Activated CD4-positive, alpha-beta memory T cell treated with anti-CD3 and anti-CD28 coated beads, Interleukin-2, amount 10 ng/mL, durations not matched to agents 7 days and 5 days (primary cell): ENCODE results near the gene TMEM247. TPM values are rescaled to one million over a fixed set of nuclear protein-coding genes. Genes with fewer than 3 reads are reported as not detected.

ENCODE experiments used
- CTCF ChIA-PET: fragments of 350-600 bp; sonication (Branson Sonifier 250); formaldehyde crosslinking; loops from one replicate; lab custom pipeline; 2021; ENCODE audit warnings: antibody characterized with exemption, inconsistent platforms; lab: Charles Lee
- POLR2A ChIA-PET: fragments of 350-600 bp; sonication (Branson Sonifier 250); formaldehyde crosslinking; loops from one replicate; lab custom pipeline; 2021; ENCODE audit warnings: antibody characterized with exemption; lab: Charles Lee
- DNase-seq: peaks from one replicate; pipeline ENCODE4 v3.0.0-alpha.2; 2020
- H3K27ac Mint-ChIP-seq: one replicate; pipeline ENCODE4 v1.8.0; 2021; ENCODE audit warnings: mild to moderate bottlenecking, mixed read lengths
- H3K27me3 Mint-ChIP-seq: one replicate; pipeline ENCODE4 v1.8.0; 2021; ENCODE audit warnings: mixed read lengths
- H3K36me3 Mint-ChIP-seq: one replicate; pipeline ENCODE4 v1.8.0; 2021; ENCODE audit warnings: low read depth, mixed read lengths
- H3K4me1 Mint-ChIP-seq: one replicate; pipeline ENCODE4 v1.8.0; 2021; ENCODE audit warnings: mixed read lengths
- H3K4me3 Mint-ChIP-seq: one replicate; pipeline ENCODE4 v1.8.0; 2021; ENCODE audit warnings: mild to moderate bottlenecking, mixed read lengths
- H3K9me3 Mint-ChIP-seq: one replicate; pipeline ENCODE4 v1.8.0; 2021; ENCODE audit warnings: mixed read lengths
- total RNA-seq, 2 experiments: library from RNA; stranded (reverse); gene quantifications; one replicate each; pipeline ENCODE4 v1.2.3, GENCODE V29; 2021

The TMEM247 gene
- total RNA-seq, 2 experiments from 2014 or later: not detected

DNA sequence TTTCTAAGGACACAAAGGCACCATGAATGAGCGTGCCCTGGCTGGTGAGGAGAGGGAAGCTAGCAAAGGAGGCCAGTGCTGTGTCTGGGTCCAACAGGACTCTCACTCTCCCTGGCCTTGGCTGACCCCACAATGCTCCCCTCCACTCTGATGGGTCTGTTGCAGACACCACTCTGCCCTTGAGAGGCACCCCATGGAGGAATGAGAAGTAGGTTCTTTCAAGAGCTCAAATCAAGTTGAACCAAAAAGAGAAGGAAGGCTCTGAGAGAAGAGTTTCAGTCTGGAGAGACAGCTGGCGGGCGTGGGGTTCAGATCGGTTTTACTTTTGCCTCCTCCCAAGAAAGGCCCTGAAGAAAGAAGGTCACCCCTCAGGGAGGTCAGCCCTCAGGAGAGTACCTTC lies 18.4 kb downstream of the TMEM247 start:
- POLR2A ChIA-PET: no interaction called here
- H3K36me3 Mint-ChIP-seq: no peaks in the 10 kb centered on the region
- no peak for DNase-seq
- H3K9me3 Mint-ChIP-seq: no peaks in the 10 kb centered on the region
- peaks cover 12% of the 10 kb centered on the region for H3K27me3 Mint-ChIP-seq
- peaks cover 21% of the 10 kb centered on the region for H3K4me1 Mint-ChIP-seq
- CTCF ChIA-PET: no interaction called here
- H3K4me3 Mint-ChIP-seq: no peak overlapping the region
- no peak overlapping the region for H3K27ac Mint-ChIP-seq

DNA sequence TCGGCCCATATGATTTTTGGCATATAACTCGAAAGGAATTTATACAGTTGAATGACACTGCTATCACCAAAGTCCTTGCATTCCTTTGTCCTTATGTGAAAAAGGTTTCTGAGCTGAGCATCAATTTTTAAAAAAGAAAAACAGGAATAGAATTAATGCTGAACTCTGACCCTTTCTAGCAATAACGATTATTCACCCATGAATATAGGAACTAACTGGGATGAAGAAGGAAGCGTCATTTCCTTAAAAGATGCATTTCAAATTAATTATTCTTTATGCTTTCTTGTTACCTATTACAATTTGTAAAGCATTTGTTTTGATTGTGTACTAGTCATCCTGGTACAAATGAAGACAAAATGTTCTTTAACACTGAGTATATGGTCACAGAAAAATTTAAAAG lies 19.3 kb downstream of the TMEM247 start:
- Mint-ChIP-seq H3K4me3 (peak overlapping the region; percentile 89), H3K4me1 (peaks cover 13% of the 10 kb centered on the region), H3K9me3 (no peaks in the 10 kb centered on the region), H3K27me3 (peaks cover 12% of the 10 kb centered on the region), H3K27ac (no peak overlapping the region), H3K36me3 (no peaks in the 10 kb centered on the region)
- CTCF ChIA-PET: no interaction called here
- POLR2A ChIA-PET: no interaction called here
- no peak for DNase-seq

DNA sequence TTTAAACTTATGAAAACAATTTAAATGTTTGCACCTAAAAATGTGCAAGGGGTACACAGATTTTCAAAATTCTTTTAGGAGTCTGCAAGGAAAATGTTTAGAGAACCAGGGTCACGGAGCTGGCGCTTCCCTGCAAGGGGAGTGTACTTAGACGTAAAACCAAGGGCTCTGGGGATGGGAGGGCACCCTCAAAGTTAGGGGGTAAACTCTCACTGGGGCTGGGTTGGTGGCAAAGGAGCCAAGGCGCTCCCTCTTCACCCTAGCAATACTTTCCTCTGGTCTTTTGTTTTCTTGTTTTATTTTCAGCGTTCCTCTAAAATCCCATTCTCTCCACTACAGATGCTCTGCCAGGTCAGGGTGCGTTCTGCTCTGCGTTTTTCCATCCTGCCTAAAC lies 20.0 kb downstream of the TMEM247 start:
- Mint-ChIP-seq H3K9me3 (no peaks in the 10 kb centered on the region), H3K36me3 (no peaks in the 10 kb centered on the region), H3K4me3 (peak overlapping the region; percentile 89), H3K27me3 (peaks cover 12% of the 10 kb centered on the region), H3K27ac (no peak overlapping the region), H3K4me1 (peaks cover 12% of the 10 kb centered on the region)
- no peak for DNase-seq
- ChIA-PET CTCF (no interaction called here), POLR2A (no interaction called here)

DNA sequence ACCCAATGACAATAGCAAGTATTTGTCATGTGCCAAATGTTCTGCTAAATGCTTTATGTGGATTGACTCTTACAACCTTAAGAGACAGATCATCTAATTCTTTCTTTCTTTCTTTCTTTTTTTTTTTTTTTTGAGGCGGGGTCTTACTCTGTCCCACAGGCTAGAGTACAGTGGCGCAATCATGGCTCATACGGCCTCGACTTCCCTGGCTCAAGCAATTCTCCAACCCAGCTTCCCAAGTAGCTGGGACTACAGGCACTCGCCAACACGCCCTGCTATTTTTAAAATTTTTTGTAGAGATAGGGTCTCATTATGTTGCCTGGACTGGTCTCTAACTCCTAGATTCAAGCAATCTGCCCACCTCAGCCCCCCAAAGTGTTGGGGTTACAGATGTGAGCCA lies 21.4 kb downstream of the TMEM247 start:
- Mint-ChIP-seq H3K9me3 (no peaks in the 10 kb centered on the region), H3K27me3 (peaks cover 12% of the 10 kb centered on the region), H3K27ac (no peak overlapping the region), H3K4me3 (no peak overlapping the region), H3K4me1 (peaks cover 12% of the 10 kb centered on the region), H3K36me3 (no peaks in the 10 kb centered on the region)
- ChIA-PET CTCF (no interaction called here), POLR2A (no interaction called here)
- no peak for DNase-seq

DNA sequence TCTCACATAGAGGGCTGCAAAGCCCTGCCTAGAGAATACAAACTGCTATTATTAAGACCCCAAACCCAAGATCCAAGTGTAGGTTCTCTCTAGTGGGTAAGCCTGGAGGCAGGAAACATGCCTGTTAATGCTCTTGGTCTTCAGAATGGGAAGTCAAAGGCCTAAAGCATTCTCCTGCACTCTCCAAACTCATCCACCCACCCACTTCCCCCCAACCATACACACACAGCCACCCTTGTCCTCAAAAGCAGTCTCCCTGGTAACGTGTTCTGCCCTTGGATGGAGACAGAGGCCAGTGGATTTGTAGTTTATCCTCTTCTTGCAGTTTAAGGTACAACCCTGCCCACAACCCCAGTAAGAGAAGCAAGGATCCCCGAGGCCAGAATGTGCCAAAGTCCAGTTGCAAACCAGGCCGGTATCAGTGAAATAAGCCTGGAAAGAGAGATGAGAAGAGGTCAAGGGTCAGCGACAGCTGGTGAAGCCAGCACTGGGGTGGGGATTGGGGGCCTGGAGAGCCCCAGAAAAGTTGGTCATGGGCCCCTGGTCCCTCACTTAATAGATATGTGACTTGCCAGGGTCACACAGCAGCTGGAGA lies 23.0 kb downstream of the TMEM247 start:
- Mint-ChIP-seq H3K4me3 (no peak overlapping the region), H3K27me3 (peaks cover 12% of the 10 kb centered on the region), H3K36me3 (no peaks in the 10 kb centered on the region), H3K9me3 (no peaks in the 10 kb centered on the region), H3K27ac (no peak overlapping the region), H3K4me1 (peaks cover 15% of the 10 kb centered on the region)
- CTCF ChIA-PET: no interaction called here
- DNase-seq: no peak
- POLR2A ChIA-PET: no interaction called here

DNA sequence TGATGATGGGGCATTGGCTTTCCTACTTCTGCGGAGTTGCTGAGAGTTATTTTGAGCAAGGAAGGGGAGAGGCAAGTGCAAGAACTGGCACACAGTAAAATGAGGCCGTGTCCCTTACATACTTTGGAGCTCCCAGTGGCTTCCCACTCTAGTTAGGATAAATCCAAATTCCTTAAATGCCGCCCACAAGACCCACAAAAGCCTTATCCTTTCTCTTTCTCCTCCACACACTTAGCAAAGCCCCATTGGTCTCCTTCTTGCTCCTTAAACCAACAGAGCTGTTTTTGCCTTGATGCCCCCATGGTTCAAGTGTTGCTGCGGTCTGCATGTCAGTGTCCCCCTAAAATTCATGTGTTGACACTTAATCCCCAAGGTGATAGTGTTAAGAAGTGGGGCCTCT lies 24.3 kb downstream of the TMEM247 start:
- no peaks in the 10 kb centered on the region for H3K9me3 Mint-ChIP-seq
- peaks cover 4% of the 10 kb centered on the region for H3K27me3 Mint-ChIP-seq
- DNase-seq: no peak
- no peak overlapping the region for H3K4me3 Mint-ChIP-seq
- CTCF ChIA-PET: no interaction called here
- H3K36me3 Mint-ChIP-seq: no peaks in the 10 kb centered on the region
- POLR2A ChIA-PET: no interaction called here
- H3K27ac Mint-ChIP-seq: no peak overlapping the region
- H3K4me1 Mint-ChIP-seq: peaks cover 16% of the 10 kb centered on the region

DNA sequence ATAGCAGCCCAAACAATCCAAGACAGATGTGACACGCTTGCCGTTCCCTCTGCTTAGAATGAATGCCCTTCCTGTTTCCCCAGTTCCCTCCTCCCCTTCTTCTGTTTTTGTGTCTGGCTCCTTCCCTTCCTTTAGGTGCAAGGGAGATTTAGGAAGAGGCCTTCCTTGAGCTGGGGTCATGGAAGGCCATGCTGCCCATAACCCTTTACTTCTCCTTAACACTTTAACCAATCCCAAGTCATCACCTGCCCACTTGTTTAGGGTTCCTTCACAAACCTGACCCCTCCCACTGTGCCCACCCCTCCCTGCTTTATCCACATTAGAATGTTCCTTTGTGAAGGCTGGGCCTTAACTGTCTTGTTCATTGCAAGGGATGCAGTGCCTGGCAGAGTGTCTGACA lies 24.9 kb downstream of the TMEM247 start:
- Mint-ChIP-seq H3K4me1 (peaks cover 15% of the 10 kb centered on the region), H3K27ac (no peak overlapping the region), H3K9me3 (no peaks in the 10 kb centered on the region), H3K36me3 (no peaks in the 10 kb centered on the region), H3K4me3 (no peak overlapping the region), H3K27me3 (no peaks in the 10 kb centered on the region)
- POLR2A ChIA-PET: no interaction called here
- no peak for DNase-seq
- CTCF ChIA-PET: interaction anchor here (0.6 kb wide), 1 partner anchor 130 kb away, joined by 3 read pairs; no protein-coding TSS in a partner anchor

DNA sequence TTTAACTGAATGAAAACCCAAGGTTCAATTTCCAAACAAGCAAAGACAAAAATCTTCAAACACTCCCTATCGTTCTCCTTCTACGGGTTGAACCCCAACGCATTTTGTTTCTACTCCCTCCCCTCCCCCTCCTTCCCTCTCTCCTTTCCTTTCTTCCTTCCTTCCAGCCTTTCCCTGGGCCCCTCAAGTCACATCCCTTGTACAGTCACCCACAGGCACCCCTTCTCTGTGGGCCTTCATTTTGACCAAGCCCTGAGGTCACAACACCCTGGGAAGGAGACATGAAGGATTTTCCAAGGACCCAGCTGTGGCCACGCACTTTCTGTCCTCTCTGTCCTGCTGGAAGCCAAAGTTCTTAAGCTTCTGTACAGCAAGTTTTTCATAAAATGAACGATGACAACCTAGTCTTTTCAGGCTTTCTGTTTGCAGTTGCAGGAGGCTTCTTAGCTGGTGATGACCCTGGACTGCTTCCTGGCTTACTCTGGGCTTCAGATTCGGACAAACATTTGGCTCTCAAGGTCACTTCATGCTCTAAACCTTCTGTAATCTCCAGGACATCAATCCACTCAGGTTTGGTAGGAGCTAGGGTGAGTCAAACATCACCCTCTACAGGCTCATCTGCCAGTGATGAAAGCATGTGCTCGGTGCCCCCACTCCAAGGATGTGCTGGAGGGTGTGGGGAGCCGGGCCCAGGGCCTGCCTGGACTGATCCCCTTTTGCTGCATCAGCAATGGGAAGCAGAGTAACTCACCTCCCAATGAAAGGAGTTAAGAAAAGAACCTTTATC lies 25.5 kb downstream of the TMEM247 start:
- H3K27ac Mint-ChIP-seq: no peak overlapping the region
- CTCF ChIA-PET: interaction anchor here (0.6 to 1.4 kb wide), 2 partner anchors 33 to 129 kb away, joined by 3 read pairs; no protein-coding TSS in a partner anchor

DNA sequence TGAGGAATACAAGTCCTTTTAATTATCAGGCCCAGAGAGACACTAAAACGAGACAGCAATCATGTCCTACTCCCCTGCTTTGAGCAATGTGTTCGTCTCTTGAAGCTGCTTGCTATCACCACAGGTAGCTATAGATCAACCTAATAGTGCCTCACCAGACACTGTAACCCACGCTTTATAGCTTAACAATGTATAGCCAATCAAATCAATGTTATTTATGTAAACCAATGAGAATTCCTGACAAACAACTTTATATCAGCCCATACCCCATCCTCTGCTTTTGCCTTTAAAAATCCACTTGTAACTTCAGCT lies 26.1 kb downstream of the TMEM247 start:
- no peak for DNase-seq
- Mint-ChIP-seq H3K27me3 (no peaks in the 10 kb centered on the region), H3K4me1 (peaks cover 6% of the 10 kb centered on the region), H3K27ac (no peak overlapping the region), H3K4me3 (no peak overlapping the region), H3K36me3 (no peaks in the 10 kb centered on the region), H3K9me3 (no peaks in the 10 kb centered on the region)
- CTCF ChIA-PET: interaction anchor here (1.4 kb wide), 1 partner anchor 33 kb away, joined by 3 read pairs; no protein-coding TSS in a partner anchor
- POLR2A ChIA-PET: no interaction called here

More for the DNA sequence above, 25.5 kb downstream of the TMEM247 start:
- POLR2A ChIA-PET: no interaction called here
- Mint-ChIP-seq H3K4me1 (peaks cover 11% of the 10 kb centered on the region), H3K4me3 (no peak overlapping the region), H3K36me3 (no peaks in the 10 kb centered on the region), H3K27me3 (no peaks in the 10 kb centered on the region), H3K9me3 (no peaks in the 10 kb centered on the region)
- DNase-seq: no peak

DNA sequence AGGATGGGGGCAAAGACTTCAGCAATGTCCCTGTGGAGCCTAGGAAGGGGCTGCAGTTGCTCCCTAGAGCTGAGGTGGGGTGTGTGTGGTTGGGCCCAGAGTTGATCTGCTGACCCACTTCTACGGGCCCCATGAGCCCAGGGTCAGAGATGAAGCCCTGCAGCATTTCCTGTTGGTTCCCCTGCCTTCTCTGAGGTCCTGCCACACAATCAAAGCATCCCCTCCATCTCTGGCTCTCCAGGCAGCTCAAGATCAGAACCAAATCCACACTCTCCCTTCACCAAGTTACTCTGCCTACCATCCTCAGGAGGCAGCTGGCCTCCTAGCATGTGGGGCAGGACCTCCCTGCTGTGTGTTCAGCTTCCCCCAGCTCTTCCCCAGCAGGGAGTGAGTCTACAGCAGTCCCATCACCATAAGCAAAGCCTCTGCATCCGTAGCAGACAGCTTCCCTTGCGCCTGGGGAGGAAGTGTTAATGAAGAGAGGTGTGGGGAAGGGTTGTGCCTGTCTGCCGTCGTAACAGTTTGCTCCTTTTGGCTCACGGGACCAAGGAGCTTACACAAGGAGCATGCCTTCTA lies 26.9 kb downstream of the TMEM247 start:
- DNase-seq: no peak
- no peaks in the 10 kb centered on the region for H3K27me3 Mint-ChIP-seq
- H3K9me3 Mint-ChIP-seq: no peaks in the 10 kb centered on the region
- no peak overlapping the region for H3K27ac Mint-ChIP-seq
- POLR2A ChIA-PET: no interaction called here
- H3K4me1 Mint-ChIP-seq: peaks cover 6% of the 10 kb centered on the region
- H3K36me3 Mint-ChIP-seq: no peaks in the 10 kb centered on the region
- CTCF ChIA-PET: interaction anchor here (1.4 kb wide), 1 partner anchor 32 kb away, joined by 3 read pairs; no protein-coding TSS in a partner anchor
- H3K4me3 Mint-ChIP-seq: no peak overlapping the region

DNA sequence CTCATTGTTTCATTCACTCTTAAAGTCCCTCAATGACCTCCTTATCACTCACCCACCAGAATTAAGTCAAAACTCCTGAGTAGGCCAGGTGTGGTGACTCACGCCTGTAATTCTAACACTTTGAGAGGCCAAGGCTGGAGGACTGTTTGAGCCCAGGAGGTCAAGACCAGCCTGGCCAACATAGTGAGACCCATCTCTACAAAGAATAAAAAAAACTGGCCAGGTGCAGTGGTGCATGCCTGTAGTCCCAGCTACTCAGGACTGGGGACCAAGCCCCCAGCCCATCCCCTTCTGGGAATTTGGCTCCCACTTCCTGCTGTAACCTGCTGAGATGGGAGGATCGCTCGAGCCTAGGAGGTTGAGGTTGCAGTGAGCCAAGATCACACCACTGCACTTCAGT lies 28.9 kb downstream of the TMEM247 start:
- POLR2A ChIA-PET: no interaction called here
- CTCF ChIA-PET: no interaction called here
- H3K4me1 Mint-ChIP-seq: peaks cover 6% of the 10 kb centered on the region
- H3K27me3 Mint-ChIP-seq: no peaks in the 10 kb centered on the region
- no peak for DNase-seq
- no peak overlapping the region for H3K4me3 Mint-ChIP-seq
- no peak overlapping the region for H3K27ac Mint-ChIP-seq
- no peaks in the 10 kb centered on the region for H3K36me3 Mint-ChIP-seq
- no peaks in the 10 kb centered on the region for H3K9me3 Mint-ChIP-seq

DNA sequence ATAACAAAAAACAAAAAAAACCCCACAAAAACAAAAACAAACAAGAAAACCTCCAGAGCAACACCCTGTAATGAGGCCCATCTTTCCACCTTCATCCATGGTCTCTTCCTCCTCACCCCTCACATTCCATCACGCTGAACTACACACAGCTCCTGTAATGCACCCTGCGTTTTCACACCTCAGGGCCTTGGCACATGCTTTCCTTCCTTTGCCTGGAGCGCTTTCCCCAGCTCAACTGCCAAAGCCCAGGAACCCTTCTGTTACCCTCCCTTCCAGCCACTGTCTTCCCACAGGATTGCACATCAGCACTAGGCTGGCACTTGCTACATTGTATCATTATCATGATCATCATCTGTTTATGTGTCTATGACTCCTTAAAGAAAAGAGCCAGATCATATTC lies 29.4 kb downstream of the TMEM247 start:
- peaks cover 6% of the 10 kb centered on the region for H3K4me1 Mint-ChIP-seq

DNA sequence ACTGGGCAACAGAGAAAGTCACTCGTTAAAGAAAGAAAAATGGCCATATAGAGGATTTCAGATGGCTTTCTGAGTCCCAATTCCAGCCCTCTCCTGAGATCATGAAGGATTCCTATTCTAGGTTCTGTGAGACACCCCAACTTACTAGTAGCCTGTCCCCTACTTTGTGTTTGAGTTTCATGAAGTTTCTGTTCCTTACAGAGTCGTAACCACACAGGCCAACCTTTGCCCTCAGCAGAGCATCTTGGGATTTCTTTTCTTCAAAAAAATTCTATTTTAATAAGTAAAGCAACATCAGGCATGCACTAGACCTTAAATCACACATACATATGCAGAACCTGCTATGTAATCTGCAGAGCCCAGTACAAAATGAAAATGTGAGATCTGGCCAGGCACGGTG lies 30.4 kb downstream of the TMEM247 start:
- H3K4me3 Mint-ChIP-seq: no peak overlapping the region
- H3K4me1 Mint-ChIP-seq: peaks cover 6% of the 10 kb centered on the region
- DNase-seq: no peak
- H3K27me3 Mint-ChIP-seq: no peaks in the 10 kb centered on the region
- H3K36me3 Mint-ChIP-seq: peaks cover 5% of the 10 kb centered on the region
- peaks cover 6% of the 10 kb centered on the region for H3K9me3 Mint-ChIP-seq
- no peak overlapping the region for H3K27ac Mint-ChIP-seq
- CTCF ChIA-PET: no interaction called here
- POLR2A ChIA-PET: no interaction called here

More for the DNA sequence above, 29.4 kb downstream of the TMEM247 start:
- Mint-ChIP-seq H3K4me3 (no peak overlapping the region), H3K27ac (no peak overlapping the region), H3K36me3 (no peaks in the 10 kb centered on the region), H3K27me3 (no peaks in the 10 kb centered on the region), H3K9me3 (no peaks in the 10 kb centered on the region)
- ChIA-PET POLR2A (no interaction called here), CTCF (no interaction called here)
- no peak for DNase-seq
